Activated CD8-positive, alpha-beta memory T cell treated with anti-CD3 and anti-CD28 coated beads for 36 hours (primary cell): ENCODE data around the gene EHD1. TPM values are rescaled to one million over a fixed set of nuclear protein-coding genes. Genes with fewer than 3 reads are reported as not detected.

Experiments used
- CTCF ChIA-PET: fragments of 350-600 bp; sonication (Branson Sonifier 250); formaldehyde crosslinking; loops from one replicate; lab custom pipeline; 2021; ENCODE audit warnings: antibody characterized with exemption; lab: Charles Lee
- POLR2A ChIA-PET: fragments of 350-600 bp; sonication (Branson Sonifier 250); formaldehyde crosslinking; loops from one replicate; lab custom pipeline; 2021; ENCODE audit warnings: antibody characterized with exemption; lab: Charles Lee
- total RNA-seq, 2 experiments: library from RNA; stranded (reverse); gene quantifications; one replicate each; pipeline ENCODE4 v1.2.3, GENCODE V29; 2021

The EHD1 gene
- total RNA-seq, 2 experiments from 2014 or later: 82.2 to 85.8 TPM

GRCh38 chr11:64813826-64814225, 64.6 kb downstream of the EHD1 start:
- ChIA-PET CTCF (no interaction called here), POLR2A (no interaction called here)

GRCh38 chr11:64810891-64811272, 67.5 kb downstream of the EHD1 start:
- ChIA-PET POLR2A (interaction anchor here (0.6 kb wide), 1 partner anchor 720 kb away, joined by 3 read pairs; no protein-coding TSS in a partner anchor), CTCF (interaction anchor here (0.7 to 1.7 kb wide), 5 partner anchors 23 to 122 kb away, joined by 3 to 6 read pairs (median 4); partner anchors contain the start of gene CDC42BPG)

- ChIA-PET CTCF (interaction anchor here (0.7 to 1.7 kb wide), 6 partner anchors 23 to 122 kb away, joined by 3 to 6 read pairs (median 4); partner anchors contain the start of gene CDC42BPG), POLR2A (interaction anchor here (0.6 kb wide), 1 partner anchor 721 kb away, joined by 3 read pairs; no protein-coding TSS in a partner anchor)
Measured at GRCh38 chr11:64810271-64810890, 68.0 kb downstream of the EHD1 start, which contains the start of gene MEN1. MEN1 (minus strand) TSS chr11:64810551; CDS start chr11:64810109, 442 bp downstream.

DNA sequence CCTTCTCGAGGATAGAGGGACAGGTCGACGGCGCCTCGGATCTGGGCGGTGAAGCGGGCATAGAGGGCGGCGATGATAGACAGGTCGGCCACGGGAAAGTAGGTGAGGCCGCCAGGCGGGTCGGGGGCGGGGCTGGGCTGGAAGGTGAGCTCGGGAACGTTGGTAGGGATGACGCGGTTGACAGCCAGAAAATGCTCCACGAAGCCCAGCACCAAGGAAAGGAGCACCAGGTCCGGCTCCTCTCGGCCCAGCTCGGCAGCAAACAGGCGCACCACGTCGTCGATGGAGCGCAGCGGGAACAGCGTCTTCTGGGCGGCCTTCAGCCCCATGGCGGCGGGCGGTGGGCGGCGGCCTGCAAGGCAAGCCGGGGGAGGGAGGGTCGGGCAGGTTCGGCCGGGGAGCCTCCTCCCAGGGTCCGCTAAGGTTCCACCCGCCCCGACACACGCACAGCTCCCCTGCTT, 68.6 kb downstream of the EHD1 start:
- POLR2A ChIA-PET: interaction anchor here (0.9 kb wide), 1 partner anchor 31 kb away, joined by 5 read pairs; no protein-coding TSS in a partner anchor
- CTCF ChIA-PET: interaction anchor here (1.2 kb wide), 1 partner anchor 85 kb away, joined by 4 read pairs; no protein-coding TSS in a partner anchor

GRCh38 chr11:64805481-64805880, 72.9 kb downstream of the EHD1 start:
- CTCF ChIA-PET: no interaction called here
- POLR2A ChIA-PET: interaction anchor here (0.6 kb wide), 1 partner anchor 1834 kb away, joined by 5 read pairs; no protein-coding TSS in a partner anchor

GRCh38 chr11:64804346-64805210, 73.8 kb downstream of the EHD1 start:
- CTCF ChIA-PET: interaction anchor here (0.6 to 1.3 kb wide), 3 partner anchors 26 to 124 kb away, joined by 3 to 4 read pairs (median 4); no protein-coding TSS in a partner anchor
- POLR2A ChIA-PET: no interaction called here

DNA sequence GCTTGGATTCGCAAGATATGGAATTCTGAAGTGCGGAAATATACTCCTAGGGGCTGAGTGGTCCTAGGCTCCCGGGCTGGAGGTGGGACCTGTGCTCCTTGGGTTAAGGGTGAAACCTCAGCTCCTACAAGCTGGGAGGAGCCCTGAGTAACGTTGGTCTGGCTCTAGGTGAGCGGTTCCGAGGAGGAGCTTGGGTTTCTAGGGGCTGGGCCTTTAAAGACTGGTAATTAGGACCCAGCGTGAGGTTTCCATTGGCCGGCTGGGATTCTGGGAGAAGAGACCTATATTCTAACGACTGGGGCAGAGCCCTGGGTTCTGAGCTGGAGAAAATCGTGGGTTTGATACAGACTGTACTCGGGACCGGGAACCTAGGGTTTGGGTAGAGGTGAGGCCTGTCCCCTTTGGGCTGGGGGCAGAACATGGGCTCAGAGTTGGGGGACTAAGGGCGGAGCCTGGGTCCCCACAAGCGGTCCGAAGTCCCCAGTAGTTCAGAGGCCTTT, 74.5 kb downstream of the EHD1 start:
- CTCF ChIA-PET: interaction anchor here (0.6 to 1.7 kb wide), 4 partner anchors 25 to 123 kb away, joined by 3 to 4 read pairs (median 4); no protein-coding TSS in a partner anchor
- POLR2A ChIA-PET: no interaction called here

DNA sequence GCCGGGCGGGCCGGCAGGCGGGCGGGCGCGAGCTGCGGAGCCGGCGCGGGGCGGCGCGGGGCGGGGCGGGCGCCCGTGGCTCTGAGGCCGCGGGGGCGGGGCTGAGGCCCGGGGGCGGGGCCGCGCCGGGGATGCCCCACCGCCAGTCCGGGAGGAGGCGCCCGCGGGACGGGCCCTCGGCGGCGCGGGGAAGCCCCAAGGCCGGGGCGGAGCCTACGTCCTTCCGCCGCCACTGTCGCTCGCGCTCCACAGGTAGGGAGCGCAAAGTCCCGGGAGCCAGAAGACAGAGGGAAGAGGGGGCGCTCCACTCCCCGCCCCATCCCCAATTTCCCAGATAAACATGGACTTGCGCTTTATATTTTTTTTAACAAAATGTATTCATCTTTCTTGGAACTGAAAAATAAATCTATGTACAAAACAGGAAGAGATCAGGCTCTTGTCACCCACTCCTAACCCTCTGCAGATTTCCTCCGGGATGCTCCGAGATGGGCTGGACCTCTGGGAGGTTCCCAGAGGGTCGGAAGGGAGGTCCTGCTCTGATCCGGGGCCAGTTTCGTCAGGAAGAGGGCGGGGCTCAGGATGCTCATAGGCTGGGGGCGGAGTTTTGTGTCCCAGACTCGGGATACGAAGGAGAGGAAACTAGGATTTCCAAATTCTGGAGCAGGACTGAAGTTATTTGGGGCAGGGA, 75.1 kb downstream of the EHD1 start, which contains the start of gene MAP4K2:
MAP4K2 (minus strand) TSS at position 57 of the 688 bp plus-strand sequence. CDS start 65 bp downstream, outside the sequence.
- POLR2A ChIA-PET: interaction anchor here (0.6 to 0.9 kb wide), 2 partner anchors 61 to 97 kb away, joined by 3 read pairs; no protein-coding TSS in a partner anchor
- CTCF ChIA-PET: interaction anchor here (0.6 to 1.7 kb wide), 6 partner anchors 18 to 123 kb away, joined by 3 to 4 read pairs (median 4); no protein-coding TSS in a partner anchor

DNA sequence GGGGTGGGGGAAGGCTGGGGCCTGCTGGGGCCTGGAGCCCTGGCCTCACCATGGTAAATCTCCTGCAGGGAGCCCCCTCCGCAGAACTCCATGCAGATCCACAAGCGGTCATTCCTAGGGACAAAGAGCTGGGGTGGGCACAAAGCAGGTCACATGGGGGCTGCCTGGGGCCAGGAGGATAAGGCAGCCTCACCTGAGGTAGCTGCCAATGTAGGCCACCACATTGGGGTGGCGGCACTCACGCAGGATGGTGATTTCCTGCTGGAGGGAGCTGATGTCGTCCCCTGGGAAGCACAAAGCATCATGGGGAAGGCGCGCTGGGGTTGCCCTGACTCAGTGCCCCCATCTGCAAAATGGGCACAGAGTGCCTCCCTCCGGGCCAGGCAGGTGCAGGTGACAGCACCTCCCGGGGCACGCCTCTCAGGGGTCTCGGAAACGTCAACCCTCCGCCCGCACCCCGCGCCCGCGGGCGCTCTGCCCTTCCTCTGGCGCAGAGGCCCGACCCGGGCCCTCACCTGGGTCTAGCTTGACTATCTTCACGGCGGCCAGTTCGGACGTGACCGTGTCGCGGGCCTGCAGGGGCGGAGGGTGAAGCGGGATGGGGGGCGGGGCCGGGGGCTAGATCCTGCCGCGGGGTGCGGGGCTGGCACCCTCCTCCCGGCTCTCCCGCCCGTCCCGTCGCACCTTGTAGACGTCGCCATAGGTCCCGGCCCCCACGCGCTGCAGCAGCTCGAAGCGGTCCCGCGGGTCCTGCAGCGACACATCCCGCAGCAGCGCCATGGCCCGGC, 75.9 kb downstream of the EHD1 start:
- CTCF ChIA-PET: interaction anchor here (1.1 to 1.7 kb wide), 5 partner anchors 18 to 59 kb away, joined by 3 to 4 read pairs (median 3); no protein-coding TSS in a partner anchor
- POLR2A ChIA-PET: interaction anchor here (0.6 to 0.9 kb wide), 2 partner anchors 61 to 98 kb away, joined by 3 read pairs; no protein-coding TSS in a partner anchor

Other genes with a start within 250 kb of the EHD1 start
- gene NRXN2, start 155.4 kb downstream of the EHD1 start, total RNA-seq: under 1 TPM; 0.32 to 0.44 TPM
- gene RASGRP2, start 134.5 kb downstream of the EHD1 start, total RNA-seq: 1 to 10 TPM; 2.7 to 3.1 TPM
- gene PYGM, start 118.6 kb downstream of the EHD1 start, total RNA-seq: under 1 TPM; 0.95 to 0.99 TPM
- 100 to 1,000 TPM; 399 to 402 TPM for gene SF1, start 100.1 kb downstream of the EHD1 start, total RNA-seq
- 10 to 100 TPM; 52.3 to 53.6 TPM for gene MAP4K2, start 75.4 kb downstream of the EHD1 start, total RNA-seq
- gene MEN1, start 68.1 kb downstream of the EHD1 start, total RNA-seq: 10 to 100 TPM; 43.3 to 47.4 TPM
- gene CDC42BPG, start 34.0 kb downstream of the EHD1 start, total RNA-seq: under 1 TPM; 0.11 to 0.50 TPM
- 10 to 100 TPM; 21.7 to 22.6 TPM for gene ATG2A, start 38.6 kb upstream of the EHD1 start, total RNA-seq
- gene PPP2R5B, start 46.1 kb upstream of the EHD1 start, total RNA-seq: 10 to 100 TPM; 11.3 to 11.5 TPM
- gene GPHA2, start 57.3 kb upstream of the EHD1 start, total RNA-seq: not detected
- not detected for gene MAJIN, start 93.5 kb upstream of the EHD1 start, total RNA-seq
- gene BATF2, start 118.3 kb upstream of the EHD1 start, total RNA-seq: not detected
- 100 to 1,000 TPM; 134 to 138 TPM for gene ARL2, start 135.5 kb upstream of the EHD1 start, total RNA-seq
- gene SNX15, start 148.8 kb upstream of the EHD1 start, total RNA-seq: 10 to 100 TPM; 13.7 to 15.2 TPM
- 10 to 100 TPM; 18.3 to 20.5 TPM for gene SAC3D1, start 162.6 kb upstream of the EHD1 start, total RNA-seq
- 10 to 100 TPM; 10.3 to 11.2 TPM for gene NAALADL1, start 179.9 kb upstream of the EHD1 start, total RNA-seq
- 100 to 1,000 TPM; 108 TPM for gene CDCA5, start 205.4 kb upstream of the EHD1 start, total RNA-seq
- 10 to 100 TPM; 27.5 to 30.2 TPM for gene ZFPL1, start 205.6 kb upstream of the EHD1 start, total RNA-seq
- gene VPS51, start 217.6 kb upstream of the EHD1 start, total RNA-seq: 100 to 1,000 TPM in 1 of 2 experiments, 10 to 100 TPM in 1; 99.2 to 104 TPM
- gene TM7SF2, start 233.3 kb upstream of the EHD1 start, total RNA-seq: 10 to 100 TPM; 18.0 to 18.2 TPM
- gene ZNHIT2, start 239.1 kb upstream of the EHD1 start, total RNA-seq: 10 to 100 TPM; 16.5 to 18.2 TPM
- 1,000 to 10,000 TPM; 1,009 to 1,011 TPM for gene FAU, start 243.5 kb upstream of the EHD1 start, total RNA-seq
- gene MRPL49, start 243.7 kb upstream of the EHD1 start, total RNA-seq: 100 to 1,000 TPM; 108 TPM